ENCODE results near the gene GTPBP6.

GTPBP6 gene, protein sequence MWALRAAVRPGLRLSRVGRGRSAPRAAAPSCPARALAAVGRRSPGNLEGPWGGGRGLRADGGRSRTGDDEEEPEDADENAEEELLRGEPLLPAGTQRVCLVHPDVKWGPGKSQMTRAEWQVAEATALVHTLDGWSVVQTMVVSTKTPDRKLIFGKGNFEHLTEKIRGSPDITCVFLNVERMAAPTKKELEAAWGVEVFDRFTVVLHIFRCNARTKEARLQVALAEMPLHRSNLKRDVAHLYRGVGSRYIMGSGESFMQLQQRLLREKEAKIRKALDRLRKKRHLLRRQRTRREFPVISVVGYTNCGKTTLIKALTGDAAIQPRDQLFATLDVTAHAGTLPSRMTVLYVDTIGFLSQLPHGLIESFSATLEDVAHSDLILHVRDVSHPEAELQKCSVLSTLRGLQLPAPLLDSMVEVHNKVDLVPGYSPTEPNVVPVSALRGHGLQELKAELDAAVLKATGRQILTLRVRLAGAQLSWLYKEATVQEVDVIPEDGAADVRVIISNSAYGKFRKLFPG

DNA sequence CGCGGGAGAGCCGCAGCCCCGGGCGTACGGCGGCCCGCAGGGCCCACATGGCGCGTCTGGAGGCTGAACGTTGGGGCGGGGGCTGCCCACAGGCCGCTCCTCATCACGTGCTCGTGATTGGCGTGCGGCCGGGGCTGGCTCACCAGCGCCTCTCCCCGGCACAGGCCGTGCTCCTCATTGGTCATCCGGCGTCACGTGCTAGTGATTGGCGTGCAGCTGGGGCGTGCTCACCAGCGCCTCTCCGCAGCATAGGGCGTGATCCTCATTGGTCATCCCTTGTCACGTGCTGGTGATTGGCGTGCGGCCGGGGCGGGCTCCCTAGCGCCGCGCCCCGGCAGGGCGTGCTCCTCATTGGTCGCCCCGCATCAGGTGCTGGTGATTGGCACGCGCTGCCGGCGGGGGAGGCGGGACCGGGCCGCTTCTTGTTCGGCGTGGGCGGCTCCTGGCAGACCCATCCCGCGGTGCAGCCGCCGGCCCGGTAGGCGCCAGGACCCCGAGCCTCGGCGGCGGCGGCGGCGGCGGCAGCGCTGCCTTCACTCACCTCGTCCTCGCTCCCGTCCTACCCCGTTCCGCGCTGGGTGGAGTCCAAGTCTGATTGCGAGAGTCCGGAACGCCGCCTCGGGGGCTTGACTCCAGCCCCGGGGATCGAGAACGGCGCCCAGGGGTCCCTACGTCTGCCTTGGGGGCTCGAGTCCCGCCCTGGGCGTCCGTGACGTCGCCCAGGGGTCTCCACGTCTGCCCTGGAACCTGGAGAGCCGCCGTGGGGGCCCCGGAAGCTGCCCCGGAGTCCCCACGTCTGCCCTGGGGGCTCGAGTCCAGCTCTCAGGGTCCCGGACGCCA lies at the start of gene GTPBP6:
TSS of gene GTPBP6 (minus strand) at position 58 of the 840 bp plus-strand sequence. CDS start at position 49, 9 bp downstream.
- in situ Hi-C loops (cut with MboI; ENCODE audit: low pct_unique_long_range_greater_than_20kb, low sequenced_read_pairs), result no loop called here
- DNase-seq, result peak; percentile 100

DNA sequence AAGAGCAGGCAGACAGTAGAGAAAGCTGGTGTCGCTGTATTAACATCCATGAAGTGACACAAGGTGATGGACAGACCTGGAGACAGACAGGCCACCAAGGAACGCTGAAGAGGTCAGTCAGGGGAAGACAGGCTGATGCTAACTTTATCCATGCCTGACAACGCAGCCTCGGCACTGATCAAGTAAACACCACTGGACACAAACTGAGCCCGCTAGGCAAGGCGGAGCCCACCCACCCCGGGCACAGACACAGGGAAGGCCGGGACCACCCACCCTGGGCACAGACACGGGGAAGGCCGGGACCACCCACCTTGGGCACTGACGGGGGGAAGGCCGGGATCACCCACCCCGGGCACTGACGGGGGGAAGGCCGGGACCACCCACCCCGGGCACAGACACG lies 49.3 kb upstream of the GTPBP6 start:
- in situ Hi-C loops (cut with MboI; ENCODE audit: low pct_unique_long_range_greater_than_20kb, low sequenced_read_pairs), result no loop called here
- DNase-seq, result no peak

DNA sequence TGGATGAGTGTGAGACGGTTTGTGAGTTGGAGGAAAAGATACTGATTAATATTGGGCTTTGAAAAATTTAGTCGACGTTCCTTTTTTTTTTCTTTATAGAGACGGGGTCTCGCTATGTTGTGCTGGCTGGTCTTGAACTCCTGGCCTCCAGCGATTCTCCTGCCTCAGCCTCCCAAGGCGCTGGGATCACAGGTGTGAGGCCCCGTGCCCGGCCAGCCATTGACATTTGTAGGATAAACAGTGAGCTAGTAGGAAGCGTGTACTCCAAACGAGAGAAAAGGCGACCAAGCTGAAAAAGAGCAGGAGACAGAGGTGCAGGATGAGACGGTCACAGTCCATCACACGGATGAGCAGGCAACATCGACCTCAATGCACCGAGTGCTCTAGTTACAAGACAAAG lies 48.8 kb upstream of the GTPBP6 start:
- in situ Hi-C loops (cut with MboI; ENCODE audit: low pct_unique_long_range_greater_than_20kb, low sequenced_read_pairs), result no loop called here
- no peak for DNase-seq

DNA sequence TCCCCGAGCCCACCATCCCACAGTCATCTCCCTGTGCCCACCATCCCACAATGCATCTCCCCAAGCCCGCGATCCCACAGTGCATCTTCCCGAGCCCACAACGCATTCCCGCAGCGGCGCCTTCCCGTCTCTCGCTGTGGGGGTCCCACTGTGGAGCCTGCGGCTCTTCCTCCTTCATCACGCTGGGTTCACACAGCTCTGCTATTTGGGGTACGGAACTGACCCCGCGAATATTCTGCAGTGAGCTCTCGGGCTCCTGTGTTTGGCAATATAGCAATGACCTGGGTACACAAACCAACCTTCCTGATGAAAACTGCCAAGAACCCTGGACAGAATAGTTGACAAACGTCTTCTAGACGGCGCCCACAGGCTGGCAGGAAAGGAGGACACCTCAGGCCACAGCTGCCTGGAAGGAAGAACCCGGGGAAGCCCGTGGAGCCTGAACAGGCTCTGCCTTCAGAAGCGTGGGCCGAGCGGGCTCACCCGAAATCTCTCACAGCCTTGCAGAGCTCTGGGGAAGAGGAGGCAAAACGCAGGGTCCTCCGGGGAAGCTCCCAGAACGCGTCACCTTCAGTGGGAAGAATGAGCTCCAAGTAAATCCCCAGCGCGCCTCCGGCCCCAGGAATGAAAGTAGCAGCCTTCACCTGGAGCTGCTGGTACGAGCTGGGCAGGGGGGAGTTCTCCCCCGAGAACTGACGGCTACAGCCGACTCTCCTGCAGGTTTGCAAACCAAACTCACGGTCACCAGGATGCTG lies 45.2 kb upstream of the GTPBP6 start:
- DNase-seq, result no peak
- in situ Hi-C loops (cut with MboI; ENCODE audit: low pct_unique_long_range_greater_than_20kb, low sequenced_read_pairs), result no loop called here

DNA sequence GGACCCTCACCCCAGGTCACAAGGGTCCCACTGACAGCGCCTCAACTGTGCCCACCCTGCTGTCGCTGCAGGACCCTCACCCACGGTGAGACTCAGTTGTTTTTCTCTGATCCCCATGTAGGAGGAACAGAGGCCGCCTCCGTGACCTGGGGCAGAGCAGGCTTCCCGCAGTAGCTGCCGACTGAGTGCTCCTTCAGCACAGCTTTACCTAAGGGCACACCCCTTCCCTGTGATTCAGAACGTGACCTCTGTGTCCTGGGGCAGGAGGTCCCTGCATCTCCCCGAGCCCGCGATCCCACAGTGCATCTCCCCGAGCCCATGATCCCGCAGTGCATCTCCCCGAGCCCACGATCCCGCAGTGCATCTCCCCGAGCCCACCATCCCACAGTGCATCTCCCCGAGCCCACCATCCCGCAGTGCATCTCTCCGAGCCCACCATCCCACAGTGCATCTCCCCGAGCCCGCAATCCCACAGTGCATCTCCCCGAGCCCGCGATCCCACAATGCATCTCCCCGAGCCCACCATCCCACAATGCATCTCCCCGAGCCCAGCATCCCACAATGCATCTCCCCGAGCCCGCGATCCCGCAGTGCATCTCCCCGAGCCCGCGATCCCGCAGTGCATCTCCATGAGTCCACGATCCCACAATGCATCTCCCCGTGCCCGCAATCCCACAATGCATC lies 44.5 kb upstream of the GTPBP6 start:
- no peak for DNase-seq
- in situ Hi-C loops (cut with MboI; ENCODE audit: low pct_unique_long_range_greater_than_20kb, low sequenced_read_pairs), result no loop called here

DNA sequence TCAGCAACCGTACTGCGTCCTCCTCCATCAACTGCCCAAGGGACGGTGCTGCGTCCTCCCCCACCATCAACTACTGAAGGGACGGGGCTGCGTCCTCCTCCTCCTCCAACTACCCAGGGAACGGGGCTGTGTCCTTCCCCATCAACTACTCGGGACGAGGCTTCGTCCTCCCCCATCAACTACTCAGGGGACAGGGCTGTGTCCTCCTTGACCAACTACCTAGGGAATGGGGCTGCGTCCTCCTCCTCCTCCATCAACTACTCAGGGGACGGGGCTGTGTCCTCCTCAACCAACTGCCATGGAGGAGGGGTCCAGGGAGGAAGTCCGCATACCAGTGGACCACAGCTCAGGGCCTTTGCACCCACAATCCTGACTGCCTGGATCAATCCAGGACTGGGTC lies 43.8 kb upstream of the GTPBP6 start:
- no peak for DNase-seq
- in situ Hi-C loops (cut with MboI; ENCODE audit: low pct_unique_long_range_greater_than_20kb, low sequenced_read_pairs), result no loop called here

DNA sequence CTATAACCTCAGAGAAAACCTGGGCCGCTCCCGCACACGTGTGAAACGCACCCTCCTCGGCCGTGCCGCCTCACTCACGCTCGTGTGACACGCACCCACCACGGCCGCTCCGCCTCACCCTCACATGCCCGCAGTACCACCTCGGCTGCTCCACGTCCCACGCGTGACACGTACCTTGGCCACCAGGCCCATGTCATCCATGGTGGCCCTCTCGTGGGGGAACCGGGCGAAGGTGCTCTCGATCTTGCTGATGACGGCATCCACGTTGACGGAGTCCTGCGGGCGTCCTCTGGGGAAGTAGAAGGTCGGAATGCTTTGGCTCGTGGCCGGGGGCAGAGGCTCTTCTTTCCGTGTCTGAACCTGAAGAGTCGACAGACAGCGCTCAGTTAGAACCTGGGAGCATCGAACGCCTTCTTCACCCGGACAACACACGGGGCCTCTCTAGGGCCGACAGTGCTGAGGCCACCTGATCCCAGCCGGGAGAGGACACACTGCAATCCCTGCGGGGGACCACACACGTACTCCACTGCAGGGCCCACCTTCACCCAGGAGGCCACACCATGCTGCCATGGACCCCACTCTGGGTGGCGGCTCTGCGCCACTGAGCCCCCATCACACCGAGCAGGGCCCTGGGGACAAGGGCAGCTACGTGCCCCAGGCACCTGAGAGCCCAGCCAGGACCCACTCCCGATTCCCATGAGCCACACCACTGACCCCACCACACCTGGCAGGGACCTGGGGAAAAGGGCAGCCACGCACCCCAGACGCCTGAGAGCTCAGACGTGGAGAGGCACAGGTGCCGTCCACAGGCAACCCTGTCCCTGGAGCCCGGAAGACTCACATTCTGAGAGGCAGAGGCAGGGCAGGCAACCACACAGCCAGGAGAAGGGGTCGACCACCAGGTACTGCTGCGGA lies 42.9 kb upstream of the GTPBP6 start:
- no peak for DNase-seq
- in situ Hi-C loops (cut with MboI; ENCODE audit: low pct_unique_long_range_greater_than_20kb, low sequenced_read_pairs), result no loop called here

DNA sequence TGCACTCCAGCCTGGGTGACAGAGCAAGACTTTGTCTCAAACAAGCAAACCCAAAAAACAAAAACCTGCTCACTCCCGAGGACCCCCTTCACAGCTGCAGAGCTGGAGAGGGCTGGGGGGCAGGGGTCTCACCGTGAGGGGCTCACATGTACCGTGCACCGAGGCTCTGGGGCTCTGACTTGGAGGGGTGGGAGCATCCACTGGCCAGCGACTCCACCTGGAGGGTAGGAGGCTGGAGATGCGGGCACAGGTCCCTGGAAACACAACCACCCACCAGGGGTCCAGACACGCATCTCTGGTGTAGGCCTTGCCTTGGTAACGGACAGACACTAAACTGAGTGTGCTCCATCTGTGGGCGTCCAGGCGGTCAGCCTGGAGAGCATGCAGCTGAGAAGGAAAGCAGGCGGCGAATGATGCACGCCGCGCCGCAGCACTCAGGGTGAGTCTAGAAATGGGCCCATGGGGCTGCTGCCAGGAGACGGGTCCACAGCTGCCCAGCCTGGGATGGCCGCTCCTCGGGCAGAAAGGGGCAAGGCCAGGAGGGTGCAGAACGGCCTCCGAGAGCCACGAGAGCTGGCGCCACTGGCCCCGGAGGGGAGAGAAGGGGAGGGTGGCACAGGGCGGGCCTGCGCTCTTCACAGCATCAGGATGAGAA lies 42.0 kb upstream of the GTPBP6 start:
- in situ Hi-C loops (cut with MboI; ENCODE audit: low pct_unique_long_range_greater_than_20kb, low sequenced_read_pairs), result no loop called here
- DNase-seq, result no peak

DNA sequence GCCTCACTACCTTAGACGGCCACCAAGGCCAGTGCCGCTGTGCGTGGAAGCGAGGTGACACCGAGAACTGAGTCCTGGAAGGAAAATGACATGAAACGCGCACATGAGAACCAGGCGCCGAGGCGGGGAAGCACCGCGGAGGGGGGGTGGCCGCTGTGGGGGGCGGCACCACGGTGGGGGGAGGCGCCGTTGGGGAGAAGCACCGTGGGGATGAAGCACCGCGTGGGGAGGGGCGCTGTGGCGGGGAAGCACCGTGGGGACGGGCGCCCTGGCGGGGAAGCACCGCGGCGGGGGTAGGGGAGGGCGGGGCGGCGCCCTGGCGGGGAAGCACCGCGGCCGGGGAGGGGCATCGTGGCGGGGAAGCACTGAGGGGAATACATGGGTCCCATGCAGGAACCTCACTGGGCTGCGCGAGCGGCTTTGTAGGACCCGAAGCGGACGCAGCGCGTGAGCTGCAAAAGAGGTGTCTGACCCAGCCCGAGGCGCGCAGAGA lies 40.1 kb upstream of the GTPBP6 start:
- in situ Hi-C loops (cut with MboI; ENCODE audit: low pct_unique_long_range_greater_than_20kb, low sequenced_read_pairs), result no loop called here

DNA sequence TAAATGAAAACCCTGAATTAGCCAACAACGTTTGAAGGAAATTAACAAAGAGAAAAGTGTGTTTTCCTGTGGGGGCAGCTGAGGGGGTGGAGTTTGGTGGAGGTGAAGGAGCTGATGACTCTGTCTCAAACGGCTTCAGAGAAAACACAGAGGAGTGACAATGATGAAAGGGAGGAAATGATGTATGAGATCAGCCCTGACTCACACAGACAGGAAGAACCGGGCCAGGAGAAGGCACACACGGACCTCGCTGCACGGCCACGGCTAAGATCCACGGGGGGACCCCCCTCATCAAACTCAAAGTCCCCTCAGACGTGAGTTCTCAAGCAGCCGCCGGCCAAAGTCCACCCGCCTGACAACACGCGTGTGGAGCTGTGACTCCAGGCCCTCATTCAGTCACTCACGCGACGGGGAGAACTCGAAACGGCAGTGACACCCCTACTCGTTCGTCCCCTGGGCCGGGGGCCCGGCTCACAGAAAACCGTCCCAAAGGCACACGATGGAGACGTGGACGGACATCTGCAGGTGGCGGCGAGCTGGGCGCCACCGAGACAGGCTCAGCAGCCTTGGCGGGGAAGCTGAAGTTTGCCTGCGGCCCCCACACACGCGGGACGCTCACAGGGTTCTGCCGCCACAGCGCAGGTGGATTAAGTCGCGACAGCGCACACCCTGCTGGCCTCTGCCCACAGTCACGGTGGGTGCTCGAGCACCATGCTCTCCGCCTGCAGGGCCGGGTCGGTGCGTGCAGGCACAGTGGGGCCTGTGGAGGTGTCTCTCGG lies 39.3 kb upstream of the GTPBP6 start:
- in situ Hi-C loops (cut with MboI; ENCODE audit: low pct_unique_long_range_greater_than_20kb, low sequenced_read_pairs), result no loop called here
- DNase-seq, result peak; percentile 36

More for the DNA sequence above, 40.1 kb upstream of the GTPBP6 start:
- no peak for DNase-seq

DNA sequence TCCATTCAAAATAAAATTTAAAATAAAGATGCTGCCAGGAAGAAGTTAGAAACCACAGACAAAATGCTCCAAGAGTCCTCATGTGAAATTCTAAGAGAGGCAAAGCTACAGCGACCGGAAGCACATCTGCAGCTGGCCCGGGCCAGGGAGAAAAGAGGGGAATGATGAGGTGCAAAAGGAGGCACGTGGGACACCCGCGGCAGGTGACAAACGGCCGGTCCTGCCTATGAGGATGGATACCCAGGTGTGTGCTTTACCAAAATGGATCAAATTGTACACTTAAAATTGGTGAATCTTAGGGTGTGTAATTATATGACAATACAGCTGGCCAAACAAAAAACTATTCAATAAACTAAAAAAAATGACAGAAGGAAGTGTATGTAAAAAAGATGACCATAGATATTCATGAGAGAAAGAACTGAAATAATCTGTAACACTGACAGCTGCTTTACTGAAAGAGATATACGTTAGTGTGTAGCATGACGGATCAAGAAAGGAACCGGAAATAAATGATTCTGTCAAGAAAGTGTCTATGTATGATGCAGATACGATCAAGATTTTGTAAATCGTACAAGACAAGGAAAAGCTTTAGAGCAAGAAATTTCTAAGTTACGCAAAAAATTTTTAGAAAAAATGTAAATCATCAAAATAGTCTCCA lies 38.6 kb upstream of the GTPBP6 start:
- DNase-seq, result no peak
- in situ Hi-C loops (cut with MboI; ENCODE audit: low pct_unique_long_range_greater_than_20kb, low sequenced_read_pairs), result no loop called here

DNA sequence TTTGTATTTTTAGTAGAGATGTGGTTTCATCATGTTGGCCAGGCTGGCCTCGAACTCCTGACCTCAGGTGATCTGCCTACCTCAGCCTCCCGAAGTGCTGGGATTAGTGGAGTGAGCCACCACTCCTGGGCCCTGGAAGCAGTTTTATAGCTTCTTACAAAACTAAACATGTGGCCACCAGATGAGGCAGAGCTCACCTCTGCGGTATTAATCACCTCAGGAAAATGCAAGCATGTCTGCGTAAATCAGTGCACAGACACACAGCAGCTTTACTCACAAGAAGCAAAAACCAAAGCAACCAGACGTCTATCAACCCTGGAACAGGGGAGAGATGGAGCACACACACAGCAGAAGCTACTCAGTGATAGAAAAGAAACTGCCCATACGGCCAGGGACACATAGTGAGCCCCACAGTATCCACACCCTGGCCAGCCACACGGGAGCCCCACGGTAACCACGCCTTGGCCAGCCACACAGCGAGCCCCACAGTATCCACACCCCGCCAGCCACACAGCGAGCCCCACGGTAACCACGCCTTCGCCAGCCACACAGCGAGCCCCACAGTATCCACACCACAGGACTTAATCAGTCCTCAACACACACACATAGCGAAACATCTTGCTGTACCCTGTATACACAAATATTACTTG lies 37.9 kb upstream of the GTPBP6 start:
- DNase-seq, result no peak
- in situ Hi-C loops (cut with MboI; ENCODE audit: low pct_unique_long_range_greater_than_20kb, low sequenced_read_pairs), result no loop called here

DNA sequence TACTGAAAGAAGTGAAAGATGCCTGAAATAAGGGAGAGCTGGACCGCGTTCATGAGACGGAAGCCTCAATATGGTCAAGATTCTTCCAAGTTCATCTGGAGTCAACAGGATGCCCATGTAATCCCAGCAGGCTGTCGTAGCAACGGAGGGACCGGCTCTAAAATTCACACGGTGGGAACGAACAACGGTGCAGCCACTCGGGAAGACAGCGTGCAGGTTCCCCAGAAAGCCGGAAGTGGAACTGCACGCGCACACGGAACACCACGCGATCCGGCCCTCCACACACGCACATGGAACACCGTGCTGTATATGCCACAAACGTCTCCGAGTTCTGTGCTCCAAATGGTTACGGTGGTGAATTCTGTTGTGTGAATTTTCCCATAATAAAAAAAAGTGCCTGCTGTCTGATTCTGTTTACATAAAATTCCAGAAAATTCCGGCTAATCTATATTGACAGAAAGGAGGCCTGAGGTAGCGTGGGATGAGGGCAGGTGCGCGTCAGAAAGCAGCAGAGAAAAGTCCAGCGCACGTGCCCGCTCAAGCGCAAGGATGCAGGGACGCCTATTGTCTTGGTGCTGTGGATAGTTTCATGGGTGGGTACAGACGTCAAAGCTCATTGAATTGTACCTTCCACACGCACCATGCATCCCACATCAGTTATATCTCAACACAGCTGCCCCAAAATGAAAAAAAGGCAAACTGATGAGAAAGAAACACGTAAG lies 36.9 kb upstream of the GTPBP6 start:
- DNase-seq, result no peak
- in situ Hi-C loops (cut with MboI; ENCODE audit: low pct_unique_long_range_greater_than_20kb, low sequenced_read_pairs), result no loop called here

DNA sequence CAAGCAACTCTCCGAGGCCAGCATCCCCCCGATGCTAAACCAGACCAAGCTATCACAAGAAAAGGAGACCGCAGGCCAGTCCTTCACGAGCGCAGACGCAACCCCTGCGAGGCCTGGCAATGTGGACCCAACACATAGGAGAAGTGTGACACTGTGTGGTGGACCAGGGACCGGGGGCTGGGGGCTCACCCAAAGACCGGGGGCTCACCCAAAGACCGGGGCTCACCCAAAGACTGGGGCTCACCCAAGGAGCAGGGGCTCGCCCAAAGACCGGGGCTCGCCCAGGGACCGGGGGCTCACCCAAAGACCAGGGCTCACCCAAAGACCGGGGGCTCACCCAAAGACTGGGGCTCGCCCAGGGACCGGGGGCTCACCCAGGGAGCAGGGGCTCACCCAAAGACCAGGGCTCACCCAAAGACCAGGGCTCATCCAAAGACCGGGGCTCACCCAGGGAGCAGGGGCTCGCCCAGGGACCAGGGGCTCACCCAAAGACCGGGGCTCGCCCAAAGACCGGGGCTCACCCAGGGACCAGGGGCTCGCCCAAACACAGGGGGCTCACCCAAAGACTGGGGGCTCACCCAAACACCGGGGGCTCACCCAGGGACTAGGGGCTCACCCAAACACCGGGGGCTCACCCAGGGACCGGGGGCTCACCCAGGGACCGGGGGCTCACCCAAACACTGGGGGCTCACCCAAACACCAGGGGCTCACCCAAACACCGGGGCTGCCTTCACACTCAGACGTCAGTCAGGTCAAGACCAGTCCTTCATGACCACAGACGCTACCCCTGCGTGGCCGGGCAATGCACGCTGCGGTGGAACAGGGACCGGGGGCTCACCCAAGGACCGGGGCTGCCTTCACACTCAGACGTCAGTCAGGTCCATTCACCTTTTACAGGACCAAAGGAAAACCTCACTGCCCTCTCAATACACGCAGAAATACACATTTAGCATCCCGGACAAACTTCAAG lies 35.3 kb upstream of the GTPBP6 start:
- no peak for DNase-seq
- in situ Hi-C loops (cut with MboI; ENCODE audit: low pct_unique_long_range_greater_than_20kb, low sequenced_read_pairs), result no loop called here

Measured in KBM-7 (cell line).